Small intestine (tissue), 7 donors: ENCODE data around the gene GRK4. TPM values are rescaled to one million over a fixed set of nuclear protein-coding genes. Genes with fewer than 3 reads are reported as not detected.
"Not testable (repeated sequence)": the region's sequence is repeated elsewhere in the genome, so short reads cannot be mapped to it uniquely, and the experiment has no call there.

Experiments used
- DNase-seq, 2 donors: peaks; one replicate each; pipeline versions ENCODE4 v3.0.0 to v3.0.0-alpha.2; 2013
- FAIRE-seq: peaks from 2 replicates; lab custom pipeline; 2012; peaks lifted over from hg19 to GRCh38; lab: Jason Lieb, UNC
- H3K27ac ChIP-seq, 3 donors: one replicate each; pipeline ENCODE4 v1.5.1; 2013; ENCODE audit warnings: low read length in 2 of 3, mild to moderate bottlenecking in 2 of 3, control low read depth in 1 of 3, inconsistent platforms in 1 of 3, low read depth in 1 of 3, moderate library complexity in 1 of 3
- H3K27me3 ChIP-seq, 3 donors: one replicate each; pipeline ENCODE4 v1.6.1; 2013; ENCODE audit warnings: low read length in 3 of 3, inconsistent platforms in 1 of 3; ENCODE audit not compliant: control insufficient read depth in 3 of 3, insufficient read depth in 3 of 3
- H3K36me3 ChIP-seq, 3 donors: one replicate each; pipeline ENCODE4 v1.6.1; 2013; ENCODE audit warnings: low read length in 3 of 3, inconsistent platforms in 1 of 3, low read depth in 1 of 3, mild to moderate bottlenecking in 1 of 3, moderate library complexity in 1 of 3; ENCODE audit not compliant: control insufficient read depth in 3 of 3, insufficient read depth in 2 of 3
- H3K4me1 ChIP-seq, 3 donors: one replicate each; pipeline ENCODE4 v1.6.1; 2013; ENCODE audit warnings: low read length in 2 of 3, inconsistent platforms in 1 of 3, low read depth in 1 of 3, mild to moderate bottlenecking in 1 of 3, moderate library complexity in 1 of 3; ENCODE audit not compliant: control insufficient read depth in 3 of 3, insufficient read depth in 2 of 3
- H3K4me3 ChIP-seq, 3 donors: one replicate each; pipeline ENCODE4 v1.5.1; 2013; ENCODE audit warnings: low read length in 3 of 3, control low read depth in 1 of 3, inconsistent platforms in 1 of 3, low read depth in 1 of 3, mild to moderate bottlenecking in 1 of 3, moderate library complexity in 1 of 3
- H3K9me3 ChIP-seq, 2 donors: one replicate each; pipeline ENCODE4 v1.6.1; 2013; ENCODE audit warnings: low read depth in 1 of 2, low read length in 1 of 2; ENCODE audit not compliant: control insufficient read depth in 2 of 2, insufficient read depth in 1 of 2
- WGBS, 3 donors: extraction: QIAGEN DNeasy Blood & Tissue Kit; methylation state at CpG; one replicate each; pipeline ENCODE4 v1.1.7; 2013; 5-methylcytosine and 5-hydroxymethylcytosine counted together
- polyA plus RNA-seq, 4 donors: library from polyadenylated mRNA; stranded (reverse) in 3 of 4; unstranded in 1 of 4; fragments of 200-250 nt in 3 of 4; fragments of 120-200 nt in 1 of 4; gene quantifications; one replicate each; pipeline versions ENCODE4 v1.2.1 to v1.2.3, GENCODE V29; 2013
- donor health status: healthy with polysubstance abuse.
- donor health status: control.
- donor health status: control.
- donor health status: Bipolar disorder and iron deficiency.
- donor health status: healthy.

The GRK4 gene
- polyA plus RNA-seq, 4 donors: 1.1 to 3.8 (median 2.3) TPM

GRCh38 chr4:2960450-2960849 is 2.9 kb upstream of the GRK4 start:
- H3K4me3 ChIP-seq, H3K27me3 ChIP-seq, DNase-seq, H3K9me3 ChIP-seq, H3K27ac ChIP-seq, FAIRE-seq: not testable (repeated sequence)
- peaks cover 2 to 32% (median 3%) of the 10 kb centered on the region in 3 donors for H3K36me3 ChIP-seq
- 90 to 92% (median 92%) methylated on average over 4 of the region's 4 CpGs for WGBS, 3 donors
- peaks cover 3 to 12% (median 8%) of the 10 kb centered on the region in 3 donors for H3K4me1 ChIP-seq

GRCh38 chr4:2961421-2961810 is 2.0 kb upstream of the GRK4 start:
- no peak overlapping the region for H3K27ac ChIP-seq
- peak overlapping the region in 1 of 3 donors; percentile 84 for H3K4me3 ChIP-seq
- peaks cover 3 to 12% (median 8%) of the 10 kb centered on the region in 3 donors for H3K4me1 ChIP-seq
- H3K27me3 ChIP-seq: no peaks in the 10 kb centered on the region
- no peaks in the 10 kb centered on the region for H3K9me3 ChIP-seq
- DNase-seq (peak in 1 of 2 donors; percentile 32), FAIRE-seq (no peak)
- 46 to 56% (median 49%) methylated on average over 8 of the region's 8 CpGs for WGBS, 3 donors
- peaks cover 0 to 25% (median 3%) of the 10 kb centered on the region in 3 donors for H3K36me3 ChIP-seq

- FAIRE-seq: no peak
Measured at GRCh38 chr4:2961811-2962441, 1.4 kb upstream of the GRK4 start.

GRCh38 chr4:2962614-2963174 is 677 bp upstream of the GRK4 start:
- no peak for FAIRE-seq
- DNase-seq: peak in 1 of 2 donors; percentile 40
- Histone ChIP-seq H3K4me1 (peaks cover 3 to 12% (median 8%) of the 10 kb centered on the region in 3 donors), H3K27me3 (no peaks in the 10 kb centered on the region), H3K27ac (peak overlapping the region; percentile 63 to 92 (median 75)), H3K9me3 (no peaks in the 10 kb centered on the region), H3K4me3 (peak overlapping the region; percentile 55 to 86 (median 84)), H3K36me3 (peaks cover 0 to 16% (median 0%) of the 10 kb centered on the region in 3 donors)
- 0 to 1% (median 0%) methylated on average over 39 to 40 of the region's 40 CpGs for WGBS, 3 donors

More at GRCh38 chr4:2961811-2962441, 1.4 kb upstream of the GRK4 start:
- peaks cover 0 to 21% (median 3%) of the 10 kb centered on the region in 3 donors for H3K36me3 ChIP-seq
- WGBS, 3 donors: 17 to 29% (median 24%) methylated on average over 14 of the region's 14 CpGs
- H3K27ac ChIP-seq: peak overlapping the region in 1 of 3 donors; percentile 49
- peak; percentile 20 to 34 for DNase-seq
- no peaks in the 10 kb centered on the region for H3K27me3 ChIP-seq
- H3K9me3 ChIP-seq: no peaks in the 10 kb centered on the region
- peak overlapping the region; percentile 55 to 86 (median 84) for H3K4me3 ChIP-seq
- peaks cover 3 to 12% (median 8%) of the 10 kb centered on the region in 3 donors for H3K4me1 ChIP-seq

DNA sequence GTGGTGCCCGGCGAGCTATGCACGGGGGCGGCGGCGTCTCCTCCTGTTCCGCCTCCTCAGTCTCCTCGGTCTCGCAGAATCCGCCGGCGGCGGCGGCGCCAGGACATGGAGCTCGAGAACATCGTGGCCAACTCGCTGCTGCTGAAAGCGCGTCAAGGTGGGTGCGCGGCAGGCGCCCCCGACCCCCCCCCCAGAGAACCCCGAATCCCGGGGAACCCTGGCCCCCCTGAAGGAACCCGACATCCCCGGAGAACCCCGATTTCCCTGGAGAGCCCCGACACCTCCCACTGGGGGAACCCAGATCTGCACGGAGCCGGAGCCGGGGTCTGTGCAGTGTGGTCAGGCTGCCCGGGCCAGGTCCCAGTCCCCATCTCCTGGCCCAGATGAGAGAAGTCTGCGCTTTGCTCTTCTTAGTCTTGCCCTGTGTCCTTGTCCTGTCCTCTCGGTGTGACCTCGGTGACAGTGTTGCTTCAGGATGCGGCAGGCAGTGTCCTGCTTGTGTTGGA is 648 bp downstream of the GRK4 start:
- Histone ChIP-seq H3K4me1 (peaks cover 3 to 12% (median 8%) of the 10 kb centered on the region in 3 donors), H3K9me3 (no peaks in the 10 kb centered on the region), H3K4me3 (peak overlapping the region; percentile 64 to 86 (median 80)), H3K27me3 (no peaks in the 10 kb centered on the region), H3K27ac (peak overlapping the region in 1 of 3 donors; percentile 56), H3K36me3 (peaks cover 0 to 9% (median 0%) of the 10 kb centered on the region in 3 donors)
- FAIRE-seq (no peak), DNase-seq (peak in 1 of 2 donors; percentile 21)
- WGBS, 3 donors: 0 to 1% (median 1%) methylated on average over 29 to 38 of the region's 38 CpGs

DNA sequence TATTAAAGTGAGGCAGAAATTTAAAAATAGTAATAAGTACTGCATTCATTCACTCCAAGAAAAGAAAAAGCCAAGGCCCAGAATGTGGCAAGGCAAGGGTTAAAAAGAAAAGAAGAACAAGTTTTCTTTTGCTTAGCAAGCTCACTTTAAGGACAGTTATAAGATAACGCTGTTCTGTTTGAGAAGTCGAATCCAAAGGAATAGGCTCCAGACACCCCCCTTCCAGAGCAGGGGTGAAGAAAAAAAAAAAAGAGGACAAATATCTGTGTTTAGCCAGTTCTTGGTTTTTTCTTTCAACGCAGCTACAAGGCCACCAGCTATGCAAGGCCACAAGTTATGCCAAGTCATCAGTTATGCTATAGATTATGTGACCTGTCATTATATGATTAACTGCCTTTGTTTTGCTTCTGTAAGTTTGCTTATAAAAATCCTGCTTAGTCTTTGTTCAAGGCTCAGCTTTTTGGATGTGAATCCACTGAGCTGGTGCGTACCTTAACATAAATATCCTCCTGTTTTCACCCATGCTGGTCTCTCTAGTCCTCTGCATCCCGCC is 1.4 kb downstream of the GRK4 start:
- Histone ChIP-seq H3K27me3 (no peaks in the 10 kb centered on the region), H3K4me3 (no peak overlapping the region), H3K9me3 (no peaks in the 10 kb centered on the region), H3K36me3 (peaks cover 0 to 6% (median 0%) of the 10 kb centered on the region in 3 donors), H3K4me1 (peaks cover 3 to 12% (median 8%) of the 10 kb centered on the region in 3 donors), H3K27ac (no peak overlapping the region)
- DNase-seq: no peak
- FAIRE-seq: no peak
- 70 to 81% (median 72%) methylated on average over 5 of the region's 5 CpGs for WGBS, 3 donors

- FAIRE-seq (no peak), DNase-seq (no peak)
- Histone ChIP-seq H3K36me3 (peaks cover 0 to 3% (median 0%) of the 10 kb centered on the region in 3 donors), H3K27ac (no peak overlapping the region), H3K4me3 (no peak overlapping the region), H3K9me3 (no peaks in the 10 kb centered on the region), H3K4me1 (peaks cover 3 to 12% (median 8%) of the 10 kb centered on the region in 3 donors), H3K27me3 (no peaks in the 10 kb centered on the region)
- 93 to 95% (median 94%) methylated on average over 16 of the region's 16 CpGs for WGBS, 3 donors
Measured at GRCh38 chr4:2965262-2965661, 1.9 kb downstream of the GRK4 start.

GRCh38 chr4:2968381-2968780 is 5.0 kb downstream of the GRK4 start:
- Histone ChIP-seq H3K27ac (no peak overlapping the region), H3K27me3 (no peaks in the 10 kb centered on the region), H3K4me1 (peaks cover 0 to 3% (median 0%) of the 10 kb centered on the region in 3 donors), H3K36me3 (peaks cover 0 to 2% (median 0%) of the 10 kb centered on the region in 3 donors), H3K4me3 (no peak overlapping the region), H3K9me3 (no peaks in the 10 kb centered on the region)
- WGBS, 3 donors: 79 to 92% (median 81%) methylated on average over 3 of the region's 3 CpGs
- DNase-seq (no peak), FAIRE-seq (no peak)
